ENCODE results near the gene EHD1.

DNA sequence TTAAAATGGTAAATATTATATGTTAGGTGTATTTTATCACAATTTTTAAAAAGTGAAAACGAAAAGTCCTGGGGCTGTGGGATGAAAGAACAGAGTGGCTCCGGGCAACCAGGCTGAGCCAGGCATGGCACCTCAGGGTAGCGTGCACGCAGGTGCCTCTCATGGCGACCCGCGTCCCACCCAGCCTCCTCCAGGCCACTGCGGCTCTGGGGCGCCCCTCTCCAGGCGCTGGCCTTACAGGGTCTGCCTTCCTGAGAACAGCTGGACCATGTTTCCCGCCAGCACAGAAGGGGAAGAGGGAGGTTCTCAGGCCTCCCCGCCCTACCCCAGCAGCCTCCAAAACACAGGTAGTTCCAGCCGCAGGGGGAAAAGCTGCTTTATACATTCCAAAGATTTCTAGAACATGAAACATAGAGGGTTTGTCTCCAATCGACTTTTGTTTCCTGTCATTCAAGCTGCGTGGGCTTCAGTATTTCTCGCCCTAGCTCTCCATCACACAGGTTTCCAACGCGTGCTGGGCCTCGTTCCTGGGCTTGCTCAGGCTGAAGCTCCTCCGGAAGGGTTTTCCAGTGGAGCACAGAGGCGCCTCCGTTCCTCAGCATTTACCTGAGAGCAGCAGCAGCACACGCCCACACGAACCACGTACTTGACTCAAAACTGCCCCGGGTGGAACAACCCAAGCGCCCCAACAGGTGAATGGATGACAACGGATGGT is 10.5 kb downstream of the EHD1 start:
- TF ChIP-seq, protein P1, sequence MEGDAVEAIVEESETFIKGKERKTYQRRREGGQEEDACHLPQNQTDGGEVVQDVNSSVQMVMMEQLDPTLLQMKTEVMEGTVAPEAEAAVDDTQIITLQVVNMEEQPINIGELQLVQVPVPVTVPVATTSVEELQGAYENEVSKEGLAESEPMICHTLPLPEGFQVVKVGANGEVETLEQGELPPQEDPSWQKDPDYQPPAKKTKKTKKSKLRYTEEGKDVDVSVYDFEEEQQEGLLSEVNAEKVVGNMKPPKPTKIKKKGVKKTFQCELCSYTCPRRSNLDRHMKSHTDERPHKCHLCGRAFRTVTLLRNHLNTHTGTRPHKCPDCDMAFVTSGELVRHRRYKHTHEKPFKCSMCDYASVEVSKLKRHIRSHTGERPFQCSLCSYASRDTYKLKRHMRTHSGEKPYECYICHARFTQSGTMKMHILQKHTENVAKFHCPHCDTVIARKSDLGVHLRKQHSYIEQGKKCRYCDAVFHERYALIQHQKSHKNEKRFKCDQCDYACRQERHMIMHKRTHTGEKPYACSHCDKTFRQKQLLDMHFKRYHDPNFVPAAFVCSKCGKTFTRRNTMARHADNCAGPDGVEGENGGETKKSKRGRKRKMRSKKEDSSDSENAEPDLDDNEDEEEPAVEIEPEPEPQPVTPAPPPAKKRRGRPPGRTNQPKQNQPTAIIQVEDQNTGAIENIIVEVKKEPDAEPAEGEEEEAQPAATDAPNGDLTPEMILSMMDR (conservative IDR thresholded peaks at IDR 0.05; ENCODE audit: low read depth, low read length) = no peak
- TF ChIP-seq, protein P2, sequence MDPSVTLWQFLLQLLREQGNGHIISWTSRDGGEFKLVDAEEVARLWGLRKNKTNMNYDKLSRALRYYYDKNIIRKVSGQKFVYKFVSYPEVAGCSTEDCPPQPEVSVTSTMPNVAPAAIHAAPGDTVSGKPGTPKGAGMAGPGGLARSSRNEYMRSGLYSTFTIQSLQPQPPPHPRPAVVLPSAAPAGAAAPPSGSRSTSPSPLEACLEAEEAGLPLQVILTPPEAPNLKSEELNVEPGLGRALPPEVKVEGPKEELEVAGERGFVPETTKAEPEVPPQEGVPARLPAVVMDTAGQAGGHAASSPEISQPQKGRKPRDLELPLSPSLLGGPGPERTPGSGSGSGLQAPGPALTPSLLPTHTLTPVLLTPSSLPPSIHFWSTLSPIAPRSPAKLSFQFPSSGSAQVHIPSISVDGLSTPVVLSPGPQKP (IDR thresholded peaks at IDR 0.05; ENCODE audit: borderline replicate concordance, low read depth, low read length) = no peak
- TF ChIP-seq BHLHE40 (IDR thresholded peaks at IDR 0.05; ENCODE audit: low read depth, low read length) (no peak), USF2 (IDR thresholded peaks at IDR 0.05; ENCODE audit: low read depth, low read length) (no peak), POLR2A (IDR thresholded peaks at IDR 0.05; ENCODE audit: low read depth, low read length) (no peak), SMC3 (IDR thresholded peaks at IDR 0.05; ENCODE audit: low read depth, low read length) (no peak), CEBPB (IDR thresholded peaks at IDR 0.05; ENCODE audit: low read depth, low read length) (no peak), MAFK (IDR thresholded peaks at IDR 0.05; ENCODE audit: low read depth, low read length) (no peak), RAD21 (IDR thresholded peaks at IDR 0.05; ENCODE audit: low read length) (no peak), MXI1 (IDR thresholded peaks at IDR 0.05; ENCODE audit: borderline replicate concordance, low read depth, low read length) (no peak), NFE2L2 (IDR thresholded peaks at IDR 0.05; ENCODE audit: low read depth, low read length) (no peak), RFX5 (IDR thresholded peaks at IDR 0.05; ENCODE audit: low read depth, low read length) (no peak), FOS (IDR thresholded peaks at IDR 0.05; ENCODE audit: low read depth, low read length) (no peak), RCOR1 (IDR thresholded peaks at IDR 0.05; ENCODE audit: insufficient replicate concordance, low read length) (no peak)

All from IMR-90 (cell line).